GM19467 (cell line): ENCODE results near the gene DNAJC15.

Source experiments
- ATAC-seq: cut with Tn5 transposase; IDR thresholded peaks from one replicate; pipeline ENCODE4 v1.9.1; 2021; ENCODE audit warnings: mild to moderate bottlenecking, moderate library complexity; ENCODE audit not compliant: unreplicated experiment

DNAJC15 gene

GRCh38 chr13:43080199-43080598, 56.8 kb downstream of the DNAJC15 start:
- ATAC-seq = no peak

- ATAC-seq = no peak
Observed at GRCh38 chr13:43081866-43082265, 58.5 kb downstream of the DNAJC15 start.

- no peak for ATAC-seq
Observed at GRCh38 chr13:43083750-43084149, 60.4 kb downstream of the DNAJC15 start.

- no peak for ATAC-seq
Observed at GRCh38 chr13:43085545-43085944, 62.2 kb downstream of the DNAJC15 start.

GRCh38 chr13:43086181-43086580, 62.8 kb downstream of the DNAJC15 start:
- no peak for ATAC-seq

- ATAC-seq = peak; percentile 49
Observed at GRCh38 chr13:43088093-43088511, 64.7 kb downstream of the DNAJC15 start.

GRCh38 chr13:43089912-43090498, 66.6 kb downstream of the DNAJC15 start:
- ATAC-seq = no peak

- ATAC-seq = peak; percentile 90
Observed at GRCh38 chr13:43094901-43095300, 71.5 kb downstream of the DNAJC15 start.

GRCh38 chr13:43095771-43096719, 72.7 kb downstream of the DNAJC15 start:
- no peak for ATAC-seq

- ATAC-seq = no peak
Observed at GRCh38 chr13:43100667-43101066, 77.3 kb downstream of the DNAJC15 start.

GRCh38 chr13:43102304-43102703, 78.9 kb downstream of the DNAJC15 start:
- ATAC-seq = no peak

GRCh38 chr13:43107780-43108179, 84.4 kb downstream of the DNAJC15 start:
- no peak for ATAC-seq

- ATAC-seq = no peak
Observed at GRCh38 chr13:43110036-43110435, 86.7 kb downstream of the DNAJC15 start.

- ATAC-seq = no peak
Observed at GRCh38 chr13:43110658-43111057, 87.3 kb downstream of the DNAJC15 start.

GRCh38 chr13:43111559-43112400, 88.4 kb downstream of the DNAJC15 start:
- ATAC-seq = no peak

GRCh38 chr13:43113603-43114002, 90.2 kb downstream of the DNAJC15 start:
- no peak for ATAC-seq

- no peak for ATAC-seq
Observed at GRCh38 chr13:43114504-43114903, 91.1 kb downstream of the DNAJC15 start.

- no peak for ATAC-seq
Observed at GRCh38 chr13:43115141-43115540, 91.8 kb downstream of the DNAJC15 start.

GRCh38 chr13:43116242-43116641, 92.9 kb downstream of the DNAJC15 start:
- no peak for ATAC-seq

- no peak for ATAC-seq
Observed at GRCh38 chr13:43118521-43118920, 95.1 kb downstream of the DNAJC15 start.

GRCh38 chr13:43119206-43119605, 95.8 kb downstream of the DNAJC15 start:
- no peak for ATAC-seq
